HG03025 (cell line): Measurements from ENCODE around the gene HOXD10.

Source experiments
- ATAC-seq: cut with Tn5 transposase; IDR thresholded peaks from one replicate; pipeline ENCODE4 v1.9.1; 2021; ENCODE audit warnings: mild to moderate bottlenecking, moderate library complexity; ENCODE audit not compliant: unreplicated experiment, low FRiP score

Gene HOXD10

DNA sequence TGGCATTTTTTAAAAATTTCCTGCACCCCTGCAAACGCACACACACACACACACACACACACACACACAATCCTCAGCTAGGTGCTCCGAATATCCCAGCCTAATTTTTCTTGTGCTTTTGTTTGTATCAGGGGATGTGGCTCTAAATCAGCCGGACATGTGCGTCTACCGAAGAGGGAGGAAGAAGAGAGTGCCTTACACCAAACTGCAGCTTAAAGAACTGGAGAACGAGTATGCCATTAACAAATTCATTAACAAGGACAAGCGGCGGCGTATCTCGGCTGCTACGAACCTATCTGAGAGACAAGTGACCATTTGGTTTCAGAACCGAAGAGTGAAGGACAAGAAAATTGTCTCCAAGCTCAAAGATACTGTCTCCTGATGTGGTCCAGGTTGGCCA lies 22.2 kb upstream of the HOXD10 start:
- no peak for ATAC-seq

- ATAC-seq, result no peak
Observed at GRCh38 chr2:176095421-176095820, 21.2 kb upstream of the HOXD10 start.

DNA sequence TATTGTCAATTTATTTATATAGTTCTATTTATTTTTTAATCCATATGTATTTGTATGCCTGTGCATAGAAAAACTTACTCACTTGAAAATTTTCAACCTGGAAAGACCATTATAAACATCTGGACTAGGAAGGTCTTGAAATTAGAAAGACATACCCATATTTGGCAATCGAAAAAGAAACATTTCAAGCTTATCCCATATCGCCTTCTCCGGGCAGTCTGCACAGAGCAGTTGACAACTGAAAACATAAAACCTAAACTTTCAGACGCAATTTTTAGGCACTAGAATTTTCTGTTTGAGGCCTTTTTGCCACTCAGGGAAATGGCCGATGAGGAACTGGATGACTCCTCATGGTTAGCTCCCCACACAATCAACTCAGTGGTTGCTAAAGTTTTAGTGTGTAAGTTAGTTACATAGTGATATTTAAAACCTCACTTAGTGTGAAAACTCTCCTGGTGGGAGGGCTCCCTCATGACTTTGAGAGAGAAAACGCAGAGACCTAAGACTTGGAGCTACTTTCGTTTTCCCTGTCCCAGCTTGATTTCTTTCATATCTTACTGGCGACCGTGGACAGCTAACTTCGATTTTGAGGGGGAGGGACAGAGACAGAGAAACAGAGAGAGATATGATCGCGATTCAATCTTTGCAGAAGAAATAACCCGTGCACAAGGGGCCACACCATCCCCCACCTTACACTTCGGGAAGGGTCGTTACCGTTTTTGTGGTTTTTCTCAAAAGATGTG lies 20.2 kb upstream of the HOXD10 start:
- no peak for ATAC-seq

GRCh38 chr2:176096986-176097819 lies 19.4 kb upstream of the HOXD10 start:
- no peak for ATAC-seq

DNA sequence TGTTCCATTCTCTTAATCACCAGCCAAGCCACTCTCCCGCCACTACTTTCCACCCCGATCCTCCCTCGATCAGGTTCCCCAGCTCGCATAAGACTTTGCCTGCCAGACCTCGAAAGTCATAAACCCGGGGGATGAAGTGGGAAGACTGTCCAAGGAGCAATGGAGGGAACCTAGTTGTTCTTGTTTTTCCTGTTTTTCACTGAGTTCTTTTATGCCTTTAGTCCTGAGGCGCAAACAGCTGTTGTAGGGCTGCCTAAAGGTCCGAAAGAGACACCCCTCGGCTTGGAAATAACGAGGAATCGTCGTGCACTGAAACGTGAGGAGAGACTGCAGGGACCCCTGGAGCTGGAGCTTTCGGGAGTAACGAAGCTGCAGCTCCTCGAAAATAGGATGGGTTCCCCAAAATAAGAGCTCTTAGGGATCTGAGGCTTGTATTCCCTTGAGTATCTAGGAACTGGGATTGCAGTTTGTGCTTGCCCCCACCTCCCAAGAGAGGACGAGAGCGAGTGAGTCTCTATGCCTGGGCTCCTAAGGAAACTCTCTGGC lies 18.7 kb upstream of the HOXD10 start:
- no peak for ATAC-seq

DNA sequence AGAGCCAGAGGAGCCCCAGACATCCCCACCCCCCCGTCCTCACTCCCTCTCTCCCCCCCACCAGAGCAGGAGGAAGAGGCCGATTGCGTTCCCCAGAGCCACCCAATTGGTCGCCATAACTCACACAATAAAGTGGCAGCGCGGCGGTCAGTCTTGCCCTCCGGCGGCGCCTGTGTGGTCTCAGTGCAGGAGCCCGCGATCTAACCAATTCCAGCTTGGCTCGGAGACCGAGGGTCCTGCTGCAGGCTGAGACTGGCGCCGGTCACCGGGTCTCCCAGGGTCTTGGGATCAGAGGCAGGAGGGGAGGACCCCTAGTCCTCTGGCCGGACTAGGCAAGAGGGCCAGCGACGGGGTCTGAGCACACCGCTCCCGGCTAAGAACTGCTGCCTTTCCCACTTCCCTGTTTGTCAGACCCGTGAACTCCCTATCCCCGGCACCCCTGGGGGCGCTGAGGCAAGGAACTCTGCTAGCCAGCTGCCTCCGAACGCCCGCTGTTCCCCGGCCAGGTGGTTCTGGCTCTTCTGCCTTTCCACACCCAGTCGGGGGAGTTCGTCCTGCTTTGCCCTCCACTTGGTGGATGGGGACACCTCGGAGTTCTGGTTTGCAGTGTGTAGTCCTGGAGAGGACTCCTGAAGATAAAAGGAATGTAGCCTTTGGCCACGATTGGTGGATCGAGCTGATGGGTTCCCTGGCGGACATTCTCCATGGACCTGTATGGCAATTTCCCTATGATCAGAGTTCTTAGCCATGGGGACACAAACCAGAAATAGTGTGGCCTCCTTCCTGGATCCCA lies 18.0 kb upstream of the HOXD10 start:
- ATAC-seq, result no peak

DNA sequence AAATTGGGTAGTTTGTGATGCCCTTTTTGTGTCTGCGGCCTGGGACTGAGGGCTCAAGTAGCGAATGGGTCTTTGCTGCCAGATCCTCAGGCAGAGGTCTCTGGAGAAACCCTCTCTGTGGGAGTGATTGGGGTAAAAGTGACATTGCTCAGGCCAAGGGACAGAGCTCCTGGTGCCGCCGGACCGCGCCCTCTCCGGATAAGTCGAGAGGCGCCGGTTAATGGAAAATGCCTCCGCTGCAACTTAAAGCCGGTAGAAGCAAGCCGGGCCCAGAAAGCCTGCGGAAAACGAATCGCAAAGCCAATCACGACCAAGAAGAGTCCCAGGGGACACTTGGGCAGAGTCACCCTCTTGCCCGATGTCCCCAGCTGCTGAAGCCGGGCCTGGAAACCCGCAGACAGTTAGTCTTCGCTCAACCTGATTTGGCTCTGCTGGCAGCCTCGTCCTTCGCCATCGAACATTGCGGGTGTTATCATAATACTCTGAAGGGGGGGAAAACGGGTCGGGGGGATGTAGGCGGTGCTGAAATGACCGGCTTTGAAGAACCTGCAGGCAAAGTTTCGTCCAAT lies 17.3 kb upstream of the HOXD10 start:
- ATAC-seq, result no peak

- ATAC-seq, result no peak
Observed at GRCh38 chr2:176099728-176100546, 16.6 kb upstream of the HOXD10 start, which contains the start of gene HOXD12. HOXD12 (plus strand) TSS chr2:176099795; CDS start chr2:176099802, 7 bp downstream.

DNA sequence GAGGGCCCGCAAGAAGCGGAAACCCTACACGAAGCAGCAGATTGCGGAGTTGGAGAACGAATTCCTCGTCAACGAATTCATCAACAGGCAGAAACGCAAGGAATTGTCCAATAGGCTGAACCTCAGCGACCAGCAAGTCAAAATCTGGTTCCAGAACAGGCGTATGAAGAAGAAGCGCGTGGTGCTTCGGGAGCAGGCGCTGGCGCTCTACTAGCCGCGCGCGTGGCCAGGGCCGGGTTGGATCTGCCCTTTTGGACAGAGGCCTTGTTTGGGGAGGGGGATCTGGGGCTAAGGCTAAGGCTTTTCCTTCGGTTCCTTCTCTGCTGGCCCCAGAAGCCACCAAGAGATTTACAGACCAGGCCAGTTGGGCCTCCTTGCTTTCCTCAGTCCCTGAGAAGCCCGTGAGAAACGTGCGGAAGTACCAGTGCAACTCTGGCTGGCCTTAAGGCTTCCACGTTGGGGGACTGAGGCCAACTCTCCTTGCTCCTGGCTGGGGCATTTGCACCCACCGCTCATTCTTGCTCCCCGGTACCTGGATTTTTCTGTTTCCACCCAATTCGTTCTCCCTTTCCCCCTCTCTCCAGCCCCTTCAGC lies 15.9 kb upstream of the HOXD10 start:
- no peak for ATAC-seq

DNA sequence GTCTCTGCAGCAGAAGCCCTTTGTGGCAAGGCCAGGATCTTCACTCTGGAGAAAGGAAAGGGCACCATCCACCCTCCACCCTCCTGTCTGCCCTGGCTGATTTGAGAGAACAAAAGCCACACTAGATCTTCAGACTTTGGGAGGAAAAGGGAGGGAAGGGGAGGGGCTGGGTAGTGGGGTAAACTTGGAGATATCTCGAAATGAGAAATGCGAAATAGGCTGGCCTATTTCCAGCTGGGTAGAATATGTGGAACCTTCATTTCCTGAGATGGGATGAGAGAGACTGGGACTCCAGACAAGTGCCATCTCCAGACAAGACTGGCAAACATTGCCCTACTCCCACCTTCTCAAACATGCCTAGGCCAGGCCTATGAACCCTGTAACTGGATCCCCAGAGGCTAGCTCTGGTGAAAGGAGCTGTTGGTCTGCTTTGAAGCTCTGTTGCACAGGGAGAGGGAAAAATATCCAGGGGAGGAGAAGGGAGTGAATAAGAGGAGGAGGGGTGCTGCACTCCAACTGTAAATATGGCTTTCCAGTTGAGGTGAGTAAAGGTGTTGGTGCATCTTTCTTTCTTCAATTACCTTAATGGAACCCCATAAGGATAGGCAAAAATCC lies 15.3 kb upstream of the HOXD10 start:
- no peak for ATAC-seq

GRCh38 chr2:176101842-176102241 lies 14.7 kb upstream of the HOXD10 start:
- no peak for ATAC-seq

DNA sequence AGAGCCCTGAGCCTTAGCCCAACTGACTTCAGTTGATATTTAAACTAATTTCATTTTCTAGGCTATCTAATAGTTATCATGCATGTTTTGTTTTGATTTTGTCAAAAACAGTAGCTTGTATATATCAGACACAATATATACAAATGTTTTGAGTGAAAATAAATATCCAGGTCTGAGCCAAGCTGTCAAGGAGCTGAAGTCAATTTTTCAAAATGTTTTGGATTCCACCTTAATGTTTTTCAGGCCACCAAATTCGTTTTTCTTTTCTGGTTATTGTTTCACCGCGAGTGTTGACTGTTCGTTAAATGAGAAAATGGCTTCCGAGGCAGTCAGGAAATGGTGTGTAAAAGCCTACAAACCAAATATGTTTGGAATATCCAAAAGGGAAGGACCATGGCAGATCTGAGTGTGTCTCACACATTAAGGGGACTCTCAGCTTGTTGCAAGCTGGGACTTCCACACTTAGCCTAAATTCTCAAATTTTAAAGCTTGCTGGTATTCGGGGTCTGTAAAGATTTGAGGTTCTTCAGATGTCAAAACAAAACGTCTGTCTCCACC lies 14.2 kb upstream of the HOXD10 start:
- ATAC-seq, result no peak

DNA sequence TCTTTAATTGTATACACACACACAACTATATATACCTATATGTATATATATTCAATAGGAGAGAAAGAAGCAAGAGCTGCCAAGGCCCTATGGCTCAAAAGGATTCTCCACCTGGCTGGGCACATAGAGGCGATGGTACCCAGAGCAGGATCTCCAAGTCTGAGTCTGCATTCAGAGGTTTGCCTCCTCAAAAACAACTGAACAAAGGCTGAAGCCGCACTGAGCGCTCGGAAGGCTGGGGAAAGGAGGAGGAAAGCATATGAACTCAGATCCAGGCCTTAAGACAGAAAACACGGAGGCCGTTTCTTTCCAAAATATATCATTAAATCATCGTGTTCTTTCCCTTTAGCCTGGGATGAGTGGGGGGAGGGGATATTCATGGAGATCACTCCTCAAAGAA lies 13.4 kb upstream of the HOXD10 start:
- ATAC-seq, result no peak

DNA sequence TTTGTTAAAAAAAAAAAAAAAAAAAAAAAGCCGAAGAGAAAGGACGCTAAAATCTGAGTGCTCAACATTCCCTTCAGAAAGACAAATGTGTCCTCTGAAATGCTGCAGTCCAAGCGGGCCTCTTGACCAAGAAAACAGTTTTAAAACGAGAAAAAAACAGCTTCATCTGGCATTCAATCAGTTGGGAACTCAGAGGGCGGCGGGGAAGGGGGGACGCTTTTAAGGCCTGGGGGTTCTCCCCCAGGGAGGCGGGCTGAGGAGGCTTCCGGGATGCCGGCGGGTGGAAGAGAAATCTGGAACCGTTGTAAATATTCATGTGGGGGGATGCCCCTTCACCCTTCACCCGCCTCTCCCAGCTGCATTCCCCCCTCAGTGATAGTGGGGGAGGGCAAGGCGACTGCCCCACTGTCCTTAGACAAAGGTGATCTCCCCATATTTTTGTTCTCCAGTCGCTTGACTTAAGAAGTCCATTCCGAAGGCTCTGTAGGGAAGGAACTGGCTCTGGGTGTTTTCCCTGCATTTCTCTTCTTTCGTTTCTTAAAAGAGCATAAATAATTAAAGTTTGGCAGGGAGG lies 12.7 kb upstream of the HOXD10 start:
- ATAC-seq, result no peak

- ATAC-seq, result no peak
Observed at GRCh38 chr2:176104316-176105077, 12.1 kb upstream of the HOXD10 start.

DNA sequence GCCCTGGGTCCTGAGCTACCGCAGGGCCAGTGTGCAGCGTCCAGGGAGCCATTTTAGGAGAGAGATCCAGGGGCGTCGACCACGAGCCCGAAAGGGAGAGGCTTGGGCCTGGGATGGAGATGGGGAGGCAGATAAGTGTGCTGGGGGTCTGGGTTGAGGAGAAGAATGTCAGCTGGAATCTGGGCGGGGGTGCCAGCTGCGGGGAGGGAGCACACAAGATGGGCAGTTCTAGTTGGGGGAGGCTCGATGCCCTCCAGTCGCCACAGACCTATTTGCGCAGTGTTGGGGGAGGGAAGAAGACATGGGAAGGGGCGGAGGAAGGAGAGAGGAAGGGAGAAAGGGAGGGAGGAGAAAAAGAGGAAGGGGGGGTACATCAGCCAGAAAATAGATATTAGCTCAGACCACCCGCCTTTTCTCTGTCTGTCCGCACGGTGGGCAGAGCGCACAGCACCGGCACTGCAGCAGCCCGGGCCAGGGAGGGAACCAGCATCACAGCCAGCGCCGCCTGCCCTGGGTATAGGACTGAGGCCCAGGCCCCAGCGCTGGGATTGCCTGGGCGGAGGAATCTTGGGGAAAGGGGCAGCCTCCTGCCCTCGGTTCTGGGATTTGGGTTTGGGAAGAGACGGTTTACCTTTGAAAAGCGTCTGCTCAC lies 11.4 kb upstream of the HOXD10 start:
- no peak for ATAC-seq
